Ovary (tissue), 9 donors: ENCODE results near the gene CELA2A. TPM values are rescaled to one million over a fixed set of nuclear protein-coding genes. Genes with fewer than 3 reads are reported as not detected.

ENCODE experiments used
- DNase-seq, 5 donors: peaks; one replicate each; pipeline ENCODE4 v3.0.0-alpha.2; 2019 to 2020
- H3K27ac ChIP-seq, 2 donors: fragments of 200-600 bp; one replicate each; pipeline versions ENCODE4 v1.5.1 to v1.8.0; 2019 to 2022
- H3K27me3 ChIP-seq: fragments of 200-600 bp; one replicate; pipeline ENCODE4 v1.8.0; 2022
- H3K36me3 ChIP-seq: fragments of 200-600 bp; sonication (generic); one replicate; pipeline ENCODE4 v1.5.1; 2019
- H3K4me1 ChIP-seq: one replicate; pipeline ENCODE4 v1.8.1; 2013; ENCODE audit warnings: mild to moderate bottlenecking, moderate library complexity; ENCODE audit not compliant: insufficient read depth
- H3K4me3 ChIP-seq: fragments of 200-600 bp; sonication (generic); one replicate; pipeline ENCODE4 v1.5.1; 2017
- H3K9me3 ChIP-seq, 2 donors: fragments of 200-600 bp in 1 of 2; sonication (generic) in 1 of 2; one replicate each; pipeline versions ENCODE4 v1.5.1 to v1.8.1; 2013 to 2019; ENCODE audit warnings: mild to moderate bottlenecking in 1 of 2, moderate library complexity in 1 of 2
- CTCF ChIP-seq, 3 donors: fragments of 450-650 bp in 2 of 3; fragments of 200-600 bp in 1 of 3; IDR thresholded peaks; one replicate each; pipeline versions ENCODE4 v1.5.1 to v1.8.0; 2016 to 2022; ENCODE audit warnings: antibody characterized with exemption in 3 of 3, mild to moderate bottlenecking in 1 of 3
- EP300 ChIP-seq: sonication (generic); formaldehyde crosslinking; IDR thresholded peaks from one replicate; pipeline ENCODE4 v1.6.1; 2017; ENCODE audit warnings: antibody characterized with exemption
- POLR2A ChIP-seq: fragments of 450-650 bp; IDR thresholded peaks from one replicate; pipeline ENCODE4 v1.6.1; 2017; ENCODE audit warnings: antibody characterized with exemption, mild to moderate bottlenecking, moderate library complexity
- WGBS, 3 donors: extraction: QIAGEN DNeasy Blood & Tissue Kit in 1 of 3; methylation state at CpG; one replicate each; pipeline versions ENCODE4 v1.1.5 to v1.1.7; 2013 to 2017; 5-methylcytosine and 5-hydroxymethylcytosine counted together
- intact Hi-C, 4 donors: fragments of 100-400 bp; cut with DNase I; formaldehyde crosslinking; loops; one replicate each; pipeline versions ENCODE4 v1.11.0 to v1.15.1; 2022 to 2023
- polyA plus RNA-seq, 2 donors: library from polyadenylated mRNA; stranded (reverse); fragments of 200-250 nt in 1 of 2; fragments of 350-450 nt in 1 of 2; fragmentation: Illumina TruSeq in 1 of 2; extraction: RNeasy Lipid Tissue Mini Kit (QIAGEN cat#74804) in 1 of 2; gene quantifications; one replicate each; pipeline ENCODE4 v1.2.3, GENCODE V29; 2013 to 2014
- total RNA-seq, 7 donors: library from RNA; depleted of rRNA in 2 of 7; stranded (reverse); fragments of >200 nt in 2 of 7; fragmentation: NEBNext Ultra II Directional in 3 of 7; extraction: Animal tissue kit (Norgen Biotek cat#: 25700) in 3 of 7; gene quantifications; one replicate each; pipeline versions ENCODE4 v1.1.0 to v1.2.4, GENCODE V29; 2016 to 2023
- donor health status: DM: no; HTN: no; CAD: no; lungs with moderate emphysema.
- donor health status: DM: no; HTN: no; CAD: no.
- donor health status: Bipolar disorder and iron deficiency.
- donor health status: DM: yes; HTN: yes; CAD: no.
- donor health status: DM: no; HTN: no; CAD: no.
- donor health status: DM: yes; HTN: yes; CAD: no.

CELA2A gene
- total and polyA plus RNA-seq, 9 donors: 0.92 to 9.4 (median 5.0) TPM; not detected in 5

- DNase-seq: no peak
- Histone ChIP-seq H3K36me3 (no peaks in the 10 kb centered on the region), H3K4me3 (no peak overlapping the region), H3K9me3 (no peaks in the 10 kb centered on the region), H3K27me3 (no peaks in the 10 kb centered on the region), H3K4me1 (no peaks in the 10 kb centered on the region), H3K27ac (no peak overlapping the region)
- WGBS, 3 donors: 88 to 91% (median 89%) methylated on average over 3 of the region's 3 CpGs
- intact Hi-C loops: no loop called here
- TF ChIP-seq CTCF (IDR thresholded peaks at IDR 0.05) (no peak), EP300 (no peak), POLR2A (no peak)
These were observed 7.6 kb upstream of the CELA2A start for GRCh38 chr1:15448877-15449462.

DNA sequence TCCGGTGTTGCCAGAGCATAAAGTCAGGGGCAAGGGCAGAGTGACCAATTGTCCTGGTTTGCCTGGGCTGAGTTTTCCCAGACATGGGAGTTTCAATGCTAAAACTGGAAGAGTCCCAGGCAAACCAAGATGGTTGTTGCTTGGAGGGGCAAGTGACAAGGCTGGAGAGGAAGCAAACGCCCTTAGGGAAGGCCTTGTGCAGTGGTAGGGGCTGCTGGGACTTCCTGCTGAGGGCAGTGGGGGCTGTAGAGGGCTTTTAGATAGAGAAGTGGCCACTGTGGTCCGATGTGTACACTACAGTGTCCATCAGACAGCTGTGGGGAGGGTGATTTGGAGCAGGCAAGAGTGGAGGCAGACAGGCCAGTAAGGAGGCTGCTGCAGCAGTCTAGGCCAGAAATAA is 7.0 kb upstream of the CELA2A start:
- intact Hi-C loops: no loop called here
- Histone ChIP-seq H3K4me3 (no peak overlapping the region), H3K27me3 (no peaks in the 10 kb centered on the region), H3K9me3 (no peaks in the 10 kb centered on the region), H3K27ac (no peak overlapping the region), H3K4me1 (no peaks in the 10 kb centered on the region), H3K36me3 (no peaks in the 10 kb centered on the region)
- no peak for DNase-seq
- no peak for TF ChIP-seq CTCF (IDR thresholded peaks at IDR 0.05)
- no peak for TF ChIP-seq EP300
- TF ChIP-seq POLR2A: no peak
- 76 to 81% (median 80%) methylated on average over 3 of the region's 3 CpGs for WGBS, 3 donors

- intact Hi-C loops: no loop called here
- Histone ChIP-seq H3K27ac (no peak overlapping the region), H3K4me3 (no peak overlapping the region), H3K9me3 (no peaks in the 10 kb centered on the region), H3K36me3 (no peaks in the 10 kb centered on the region), H3K4me1 (no peaks in the 10 kb centered on the region), H3K27me3 (no peaks in the 10 kb centered on the region)
- 93 to 95% (median 95%) methylated on average over 6 of the region's 6 CpGs for WGBS, 3 donors
- TF ChIP-seq CTCF (IDR thresholded peaks at IDR 0.05) (no peak), EP300 (no peak), POLR2A (no peak)
- no peak for DNase-seq
These were observed 5.4 kb upstream of the CELA2A start for GRCh38 chr1:15451014-15451722.

DNA sequence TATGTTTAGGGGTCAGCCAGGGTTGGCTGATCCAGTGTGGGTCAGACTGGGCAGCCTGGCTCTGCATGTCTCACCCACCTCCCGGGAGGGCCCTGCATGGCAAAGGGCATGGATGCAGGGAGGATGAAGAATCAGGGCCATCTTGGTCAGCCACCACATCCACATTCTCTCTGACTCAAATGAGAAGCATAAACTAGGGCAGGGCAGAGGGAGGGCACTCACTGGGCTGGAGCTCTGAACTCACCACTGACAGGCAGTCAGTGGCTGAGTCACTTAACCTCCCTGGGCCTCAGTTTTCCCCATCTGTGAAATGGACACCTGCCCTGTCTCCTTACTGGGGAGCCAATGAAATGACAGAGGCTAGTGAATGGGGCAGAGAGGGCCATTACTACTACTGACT is 4.3 kb upstream of the CELA2A start:
- 83 to 100% (median 86%) methylated on average over 1 of the region's 1 CpG for WGBS, 3 donors
- TF ChIP-seq EP300: no peak
- no peak for TF ChIP-seq CTCF (IDR thresholded peaks at IDR 0.05)
- TF ChIP-seq POLR2A: no peak
- intact Hi-C loops: no loop called here

More for the DNA sequence above, 4.3 kb upstream of the CELA2A start:
- no peaks in the 10 kb centered on the region for H3K27me3 ChIP-seq
- no peak overlapping the region for H3K27ac ChIP-seq
- no peaks in the 10 kb centered on the region for H3K4me1 ChIP-seq
- H3K36me3 ChIP-seq: no peaks in the 10 kb centered on the region
- DNase-seq: no peak
- H3K4me3 ChIP-seq: no peak overlapping the region
- no peaks in the 10 kb centered on the region for H3K9me3 ChIP-seq
